ENCODE measurements around the gene CLMP.
"Not testable (repeated sequence)": the region's sequence is repeated elsewhere in the genome, so short reads cannot be mapped to it uniquely, and the experiment has no call there.

The CLMP gene

GRCh38 chr11:123060277-123061000 lies 134.6 kb downstream of the CLMP start:
- Histone ChIP-seq H3K4me1 (ENCODE audit: insufficient read depth, low read length, severe bottlenecking) (peaks cover 53% of the 10 kb centered on the region), H4K20me1 (ENCODE audit: insufficient read depth, low read length) (no peaks in the 10 kb centered on the region), H3F3A (ENCODE audit: insufficient read depth, low read length) (peaks cover 37% of the 10 kb centered on the region)

GRCh38 chr11:123059041-123059920 lies 135.8 kb downstream of the CLMP start:
- Histone ChIP-seq H3K79me2 (ENCODE audit: insufficient read depth, low read length) (peaks cover 21% of the 10 kb centered on the region), H3K4me3 (ENCODE audit: low read depth, low read length, poor library complexity, severe bottlenecking) (peak overlapping the region; percentile 96), H3K36me3 (ENCODE audit: insufficient read depth, low read length) (peaks cover 73% of the 10 kb centered on the region), H3K27ac (ENCODE audit: low read depth, low read length, poor library complexity, severe bottlenecking) (peak overlapping the region; percentile 41), H3K9ac (ENCODE audit: low read length) (peak overlapping the region; percentile 99; the same call in 1 of the 2 replicates), H3K4me2 (ENCODE audit: low read length) (peak overlapping the region; percentile 94), H3F3A (ENCODE audit: insufficient read depth, low read length) (peaks cover 44% of the 10 kb centered on the region), H3K4me1 (ENCODE audit: insufficient read depth, low read length, severe bottlenecking) (peaks cover 41% of the 10 kb centered on the region)
- not testable (repeated sequence) for H2AFZ ChIP-seq (ENCODE audit: low read length); H3K27me3 ChIP-seq (ENCODE audit: insufficient read depth, low read length); H4K20me1 ChIP-seq (ENCODE audit: insufficient read depth, low read length); H3K9me2 ChIP-seq (ENCODE audit: low read depth, low read length); H3K9me3 ChIP-seq (ENCODE audit: low read length)

More at GRCh38 chr11:123060277-123061000, 134.6 kb downstream of the CLMP start:
- TF ChIP-seq CTCF (IDR thresholded peaks at IDR 0.05; ENCODE audit: low read length) (no peak), EZH2 (IDR thresholded peaks at IDR 0.05; ENCODE audit: borderline replicate concordance, low read length) (no peak)
- H3K9me3 ChIP-seq (ENCODE audit: low read length) = no peaks in the 10 kb centered on the region
- H3K4me2 ChIP-seq (ENCODE audit: low read length) = peak overlapping the region; percentile 94
- peak overlapping the region; percentile 96 for H3K4me3 ChIP-seq (ENCODE audit: low read depth, low read length, poor library complexity, severe bottlenecking)
- no peaks in the 10 kb centered on the region for H3K27me3 ChIP-seq (ENCODE audit: insufficient read depth, low read length)
- H3K79me2 ChIP-seq (ENCODE audit: insufficient read depth, low read length) = peaks cover 23% of the 10 kb centered on the region
- H3K9ac ChIP-seq (ENCODE audit: low read length) = peak overlapping the region; percentile 99
- H3K9me2 ChIP-seq (ENCODE audit: low read depth, low read length) = no peaks in the 10 kb centered on the region
- H3K36me3 ChIP-seq (ENCODE audit: insufficient read depth, low read length) = peaks cover 65% of the 10 kb centered on the region
- peak overlapping the region; percentile 97 for H3K27ac ChIP-seq (ENCODE audit: low read depth, low read length, poor library complexity, severe bottlenecking)
- H2AFZ ChIP-seq (ENCODE audit: low read length) = no peak overlapping the region

- H3K36me3 ChIP-seq (ENCODE audit: insufficient read depth, low read length) = peaks cover 80% of the 10 kb centered on the region
- H3K27ac ChIP-seq (ENCODE audit: low read depth, low read length, poor library complexity, severe bottlenecking) = no peak overlapping the region
- H3K4me3 ChIP-seq (ENCODE audit: low read depth, low read length, poor library complexity, severe bottlenecking) = peak overlapping the region; percentile 13
- H3K79me2 ChIP-seq (ENCODE audit: insufficient read depth, low read length) = peaks cover 15% of the 10 kb centered on the region
- no peaks in the 10 kb centered on the region for H3K27me3 ChIP-seq (ENCODE audit: insufficient read depth, low read length)
- H3K9me3 ChIP-seq (ENCODE audit: low read length) = no peaks in the 10 kb centered on the region
- H2AFZ ChIP-seq (ENCODE audit: low read length) = no peak overlapping the region
- no peaks in the 10 kb centered on the region for H4K20me1 ChIP-seq (ENCODE audit: insufficient read depth, low read length)
- no peak for TF ChIP-seq EZH2 (IDR thresholded peaks at IDR 0.05; ENCODE audit: borderline replicate concordance, low read length)
- TF ChIP-seq CTCF (IDR thresholded peaks at IDR 0.05; ENCODE audit: low read length) = no peak
- H3K4me2 ChIP-seq (ENCODE audit: low read length) = peak overlapping the region; percentile 94; the same call in 1 of the 2 replicates
- no peak overlapping the region for H3K9ac ChIP-seq (ENCODE audit: low read length)
- peaks cover 44% of the 10 kb centered on the region for H3F3A ChIP-seq (ENCODE audit: insufficient read depth, low read length)
- no peaks in the 10 kb centered on the region for H3K9me2 ChIP-seq (ENCODE audit: low read depth, low read length)
- H3K4me1 ChIP-seq (ENCODE audit: insufficient read depth, low read length, severe bottlenecking) = peaks cover 29% of the 10 kb centered on the region
These were observed 137.3 kb downstream of the CLMP start for GRCh38 chr11:123057661-123058305.
